NCI-H2227 (cell line): ENCODE measurements around the gene GRN.
A peak's percentile ranks its signal among the peaks of the same experiment; 100 is the strongest.
"Not testable (repeated sequence)": the region's sequence is repeated elsewhere in the genome, so short reads cannot be mapped to it uniquely, and the experiment has no call there.

Experiments
- DNase-seq: peaks from one replicate; lab custom pipeline; 2025; ENCODE audit not compliant: unreplicated experiment; lab: John Stamatoyannopoulos, UW

Gene GRN

DNA sequence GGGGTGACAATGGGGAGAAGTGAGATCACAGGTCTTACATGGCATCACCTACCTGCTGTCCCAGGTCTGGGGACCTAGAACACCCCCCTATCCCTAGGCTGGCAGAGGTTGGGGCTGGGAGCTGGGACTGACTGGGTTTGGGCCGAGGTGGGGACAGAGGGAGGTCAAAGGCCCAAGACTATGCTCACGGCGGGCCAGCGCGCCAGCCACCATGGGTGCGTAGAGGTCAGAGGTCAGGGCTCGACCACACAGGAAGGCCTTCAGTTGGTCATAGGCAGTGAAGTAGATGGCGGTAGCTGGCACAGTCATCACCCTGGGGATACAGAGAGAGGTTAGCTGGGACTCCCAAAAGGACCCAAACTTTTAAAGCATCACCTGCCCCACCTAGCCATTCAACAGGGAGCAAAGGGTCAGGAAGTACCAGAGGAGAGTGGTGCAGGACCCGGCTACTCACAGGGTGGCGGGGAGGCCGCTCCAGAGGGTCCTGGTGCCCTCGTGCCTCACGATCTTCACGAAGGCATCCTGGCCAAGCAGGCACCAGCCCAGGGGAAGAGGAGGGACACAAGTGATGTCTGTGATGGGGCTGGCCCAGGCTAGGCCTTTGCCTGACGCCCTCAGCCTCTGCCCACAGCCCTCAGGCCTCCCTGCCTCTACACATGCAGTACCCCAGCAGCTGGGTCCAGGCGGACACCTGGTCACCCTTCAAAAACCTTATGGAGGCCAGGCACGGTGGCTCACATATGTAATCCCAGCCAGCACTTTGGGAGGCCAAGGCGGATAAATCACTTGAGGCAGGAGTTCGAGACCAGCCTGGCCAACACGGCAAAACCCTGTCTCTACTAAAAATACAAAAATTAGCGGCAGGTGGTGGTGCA is 23.6 kb upstream of the GRN start:
- no peak for DNase-seq

DNA sequence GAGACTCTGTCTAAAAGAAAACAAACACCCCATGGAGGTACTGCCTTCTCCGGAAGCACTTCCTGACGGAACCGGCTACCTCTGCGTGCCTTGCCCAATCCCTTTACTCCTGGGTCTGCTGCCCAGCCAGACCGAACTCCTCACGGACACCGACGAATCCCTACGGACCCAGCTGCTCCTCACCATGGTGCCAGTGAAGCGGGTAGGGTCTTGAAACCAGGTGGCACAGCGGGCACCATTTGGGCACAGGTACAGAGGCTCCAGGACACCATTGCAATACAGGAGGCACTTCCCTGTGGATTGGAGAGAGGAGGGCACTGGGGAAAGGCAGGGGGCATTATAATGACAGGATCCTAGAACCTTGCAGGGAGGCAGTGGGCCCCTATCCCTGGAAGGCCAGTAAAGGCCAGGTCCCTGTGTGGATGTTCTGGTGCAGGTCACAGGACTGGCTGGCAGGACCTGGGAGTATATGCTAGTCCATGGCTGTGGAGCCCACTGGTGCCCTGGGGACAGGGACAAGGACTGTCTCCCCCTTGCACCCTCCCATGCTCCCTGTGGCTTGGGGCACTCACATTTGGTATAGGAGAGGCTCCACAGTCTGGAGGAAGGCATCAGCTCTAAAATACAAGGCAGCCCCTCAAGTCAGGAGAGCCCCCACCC is 22.7 kb upstream of the GRN start:
- no peak for DNase-seq

DNA sequence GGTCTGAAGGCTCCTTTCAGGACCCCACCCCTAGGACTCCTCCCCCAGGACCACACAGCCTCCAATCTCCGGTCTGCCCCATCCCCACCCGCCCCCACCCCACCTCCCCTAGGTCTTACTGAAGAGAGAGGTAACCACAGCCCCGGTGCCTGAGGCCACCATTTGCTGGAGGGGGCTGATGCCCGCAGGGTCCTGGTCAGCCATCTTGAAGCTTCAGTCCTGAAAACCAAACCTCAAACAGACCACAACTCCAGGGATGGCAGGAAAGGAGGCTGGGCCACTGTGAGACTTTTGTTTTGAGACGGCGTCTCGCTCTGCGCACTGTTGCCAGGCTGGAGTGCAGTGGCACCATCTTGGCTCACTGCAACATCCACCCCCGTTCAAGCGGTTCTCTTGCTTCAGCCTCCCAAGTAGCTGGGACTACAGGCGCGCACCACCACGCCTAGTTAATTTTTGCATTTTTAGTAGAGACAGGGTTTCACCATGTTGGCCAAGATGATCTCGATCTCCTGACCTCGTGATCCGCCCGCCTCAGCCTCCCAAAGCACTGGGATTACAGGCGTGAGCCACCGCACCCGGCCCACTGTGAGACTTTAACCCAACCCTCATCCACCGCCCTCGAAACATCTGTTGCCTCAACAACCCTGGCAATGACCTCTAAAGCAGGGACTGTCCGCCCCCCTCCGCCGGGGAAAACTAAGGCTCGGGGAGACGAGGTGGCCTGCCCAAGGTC is 21.6 kb upstream of the GRN start:
- no peak for DNase-seq

DNA sequence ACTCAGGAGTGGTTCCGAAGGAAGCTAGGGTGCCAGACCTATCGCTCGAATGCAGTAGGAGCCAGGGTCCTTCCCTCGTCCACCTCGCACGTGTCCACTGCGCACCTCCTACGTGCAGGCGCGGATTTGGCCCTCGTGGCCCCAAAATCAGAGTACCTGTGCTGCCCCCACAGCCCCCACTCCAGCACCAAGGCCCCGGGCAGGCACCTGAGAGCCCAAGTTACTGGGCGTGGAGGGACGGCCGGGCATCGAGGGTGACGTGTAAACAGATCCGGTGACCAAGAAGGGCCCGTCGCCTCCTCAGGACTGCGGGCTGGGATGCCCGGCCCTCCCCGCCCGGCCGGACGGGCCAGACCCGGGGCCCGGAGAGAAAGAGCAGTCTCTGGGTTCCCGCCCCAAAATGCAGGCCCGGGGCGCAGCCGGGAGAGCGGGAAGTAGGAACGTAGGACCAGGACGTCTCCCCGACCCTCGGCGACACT is 21.0 kb upstream of the GRN start:
- DNase-seq: peak; percentile 56

DNA sequence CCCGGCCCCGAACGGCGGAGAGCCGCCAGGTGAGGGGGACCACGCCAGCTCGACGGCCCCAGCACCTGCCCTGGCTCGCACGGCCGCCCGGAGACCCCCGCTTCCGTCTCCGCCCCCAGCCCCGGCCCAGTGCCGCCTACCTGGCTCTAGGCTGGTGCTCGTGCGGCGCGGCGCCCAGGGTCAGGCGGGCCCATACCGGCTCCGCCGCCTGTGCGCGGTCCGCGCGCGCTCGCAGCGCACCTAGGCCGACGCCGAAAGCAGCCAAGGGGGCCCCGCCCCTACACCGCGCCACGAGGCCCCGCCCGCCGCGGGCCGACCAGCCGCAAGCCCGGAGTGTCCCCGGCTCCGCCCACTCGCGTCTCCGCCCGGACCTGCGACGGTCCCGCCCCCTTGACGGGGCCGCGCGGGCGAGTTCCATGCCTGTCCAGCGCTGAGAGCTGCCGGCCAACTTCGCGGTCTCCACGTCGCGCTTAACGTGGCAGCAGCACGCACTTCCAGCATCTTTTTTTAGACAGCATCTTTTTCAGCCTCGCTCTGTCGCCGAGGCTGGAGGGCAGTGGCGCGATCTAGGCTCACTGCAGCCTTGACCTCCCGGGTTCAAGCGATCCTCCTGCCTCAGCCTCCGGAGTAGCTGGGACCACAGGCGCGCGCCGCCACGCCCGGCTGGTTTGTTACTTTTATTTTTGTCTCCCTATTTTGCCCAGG is 20.4 kb upstream of the GRN start, which contains the start of gene SLC25A39:
SLC25A39 (minus strand) TSS at position 253 of the 705 bp plus-strand sequence. CDS start 1,261 bp downstream, outside the sequence.
- DNase-seq: peak; percentile 98

DNA sequence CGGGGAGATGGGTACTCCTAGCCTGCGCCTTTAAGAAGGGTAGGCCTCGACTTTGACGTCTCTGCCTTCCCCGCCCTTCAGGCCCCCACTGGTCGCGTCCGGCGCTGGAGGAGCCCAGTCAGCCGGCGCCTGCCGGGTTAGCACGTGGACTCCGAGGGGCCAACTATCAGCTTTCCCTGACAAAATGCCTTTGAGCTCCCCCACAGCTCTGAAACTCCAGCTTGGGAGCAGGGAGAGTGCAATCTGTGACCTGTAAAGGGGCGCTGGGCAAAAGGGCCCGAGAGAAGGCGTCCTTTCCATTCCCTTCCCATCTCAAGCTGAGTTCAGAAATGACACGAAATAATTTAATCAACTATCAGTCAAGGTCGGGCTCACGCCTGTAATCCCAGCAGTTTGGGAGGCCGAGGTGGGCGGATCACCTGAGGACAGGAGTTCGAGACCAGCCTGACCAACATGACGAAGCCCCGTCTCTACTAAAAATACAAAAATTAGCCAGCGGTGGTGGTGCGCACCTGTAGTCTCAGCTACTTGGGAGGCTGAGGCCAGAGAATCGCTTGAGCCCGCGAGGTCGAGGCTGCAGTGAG is 18.1 kb upstream of the GRN start:
- peak; percentile 97 for DNase-seq

DNA sequence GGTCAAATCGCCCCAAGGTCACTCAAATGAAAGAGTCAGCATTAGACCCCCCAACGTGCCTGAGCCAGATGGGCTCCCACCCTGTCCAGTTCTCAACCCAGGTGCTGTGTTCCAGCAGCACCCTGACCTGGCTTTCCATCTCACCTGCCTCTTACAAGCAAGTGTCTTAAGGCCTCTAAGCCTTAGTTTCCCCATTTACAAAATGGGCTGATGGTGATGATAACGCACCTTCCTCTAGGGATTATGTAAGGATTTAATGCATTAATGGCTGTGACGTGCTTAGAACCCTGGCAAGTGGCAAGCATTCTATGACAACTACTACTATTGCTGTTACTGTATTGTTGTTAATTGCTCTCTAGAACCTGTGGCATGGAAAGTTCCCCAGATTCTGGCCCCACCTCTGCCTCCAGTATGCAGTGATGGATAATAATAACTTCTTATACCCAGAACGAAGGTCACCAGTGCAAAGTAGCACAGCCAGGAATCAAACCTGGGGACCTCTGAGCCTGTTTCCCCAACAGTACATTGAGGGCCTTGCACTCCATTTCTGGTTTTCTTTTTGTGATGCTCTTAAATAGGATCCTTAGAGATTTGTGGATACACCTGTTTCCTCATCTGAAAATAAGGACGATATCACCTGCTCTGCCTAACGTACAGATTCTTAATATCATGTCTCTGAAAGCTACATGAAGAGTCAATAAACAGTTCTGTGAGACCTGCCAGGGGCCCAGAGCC is 17.2 kb upstream of the GRN start:
- DNase-seq: no peak

DNA sequence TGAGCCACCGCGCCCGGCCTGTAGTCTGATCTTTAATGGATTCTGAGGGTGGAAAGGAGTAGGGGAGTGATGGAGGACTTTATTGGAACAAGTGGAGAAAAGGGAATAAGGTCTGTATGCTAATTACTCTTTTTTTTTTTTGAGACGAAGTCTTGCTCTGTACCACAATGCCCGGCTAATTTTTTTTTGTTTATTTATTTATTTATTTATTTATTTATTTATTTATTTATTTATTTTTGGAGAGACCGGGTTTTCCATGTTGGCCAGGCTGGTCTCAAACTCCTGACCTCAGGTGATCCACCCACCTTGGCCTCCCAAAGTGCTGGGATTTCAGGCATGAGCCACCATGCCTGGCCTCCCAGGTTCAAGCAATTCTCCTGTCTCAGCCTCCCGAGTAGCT is 15.6 kb upstream of the GRN start:
- not testable (repeated sequence) for DNase-seq

DNA sequence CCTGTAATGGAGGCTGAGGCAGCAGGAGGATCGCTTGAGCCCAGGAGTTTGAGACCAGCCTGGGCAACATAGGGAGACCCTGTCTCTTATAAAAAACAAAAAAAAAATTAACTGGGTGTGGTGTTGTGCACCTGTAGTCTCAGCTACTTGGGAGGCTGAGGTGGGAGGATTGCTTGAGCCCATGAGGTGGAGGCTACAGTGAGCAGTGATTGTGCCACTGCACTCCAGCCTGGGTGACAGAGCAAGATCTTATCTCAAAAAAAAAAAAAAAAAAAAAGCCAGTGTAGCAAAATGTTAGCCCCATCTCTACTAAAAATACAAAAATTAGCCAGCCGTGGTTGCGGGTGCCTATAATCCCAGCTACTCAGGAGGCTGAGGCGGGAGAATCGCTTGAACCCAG is 14.8 kb upstream of the GRN start:
- DNase-seq: not testable (repeated sequence)

DNA sequence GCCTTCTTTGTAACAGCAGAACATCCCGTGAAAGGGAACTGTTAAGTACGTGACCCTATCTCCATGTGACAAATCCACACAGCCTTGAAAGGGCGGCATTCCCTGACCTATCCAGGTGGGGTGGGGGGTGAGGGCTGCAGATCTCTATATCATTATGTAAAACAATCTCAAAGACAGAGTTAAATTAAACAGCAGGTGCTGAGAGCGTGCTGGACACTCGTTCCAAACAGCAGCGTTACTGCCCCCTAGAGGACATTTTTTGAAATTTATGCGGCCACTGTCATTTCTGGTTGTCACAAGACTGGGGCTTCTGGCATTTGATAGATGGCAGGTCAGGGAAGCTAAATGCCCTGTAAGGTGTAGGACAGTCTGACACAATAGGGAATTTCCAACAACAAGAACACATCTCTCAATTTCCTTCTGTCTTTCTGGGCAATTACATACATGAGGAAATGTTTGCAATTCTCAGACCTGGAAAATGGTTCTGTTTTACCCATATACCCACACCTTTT is 13.8 kb upstream of the GRN start:
- peak; percentile 90 for DNase-seq

DNA sequence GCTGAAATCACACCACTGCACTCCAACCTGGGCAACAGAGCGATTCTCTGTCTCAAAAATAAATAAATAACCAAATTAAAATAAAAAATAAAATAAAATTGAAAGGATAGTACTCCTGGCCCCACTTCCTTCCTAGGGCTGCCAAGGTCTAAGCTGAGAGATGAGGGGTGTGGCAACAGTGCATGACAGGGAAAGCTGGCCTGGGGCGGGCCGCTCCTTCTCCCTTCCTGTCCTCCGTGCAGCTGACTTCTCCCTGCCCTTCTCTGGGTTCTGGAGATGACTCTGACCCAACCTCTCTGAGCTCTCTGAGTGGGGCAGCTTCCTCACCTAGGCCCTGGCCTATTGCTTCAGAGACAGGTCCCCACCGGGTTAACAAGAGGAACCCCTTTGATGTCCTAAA is 11.7 kb upstream of the GRN start:
- no peak for DNase-seq

DNA sequence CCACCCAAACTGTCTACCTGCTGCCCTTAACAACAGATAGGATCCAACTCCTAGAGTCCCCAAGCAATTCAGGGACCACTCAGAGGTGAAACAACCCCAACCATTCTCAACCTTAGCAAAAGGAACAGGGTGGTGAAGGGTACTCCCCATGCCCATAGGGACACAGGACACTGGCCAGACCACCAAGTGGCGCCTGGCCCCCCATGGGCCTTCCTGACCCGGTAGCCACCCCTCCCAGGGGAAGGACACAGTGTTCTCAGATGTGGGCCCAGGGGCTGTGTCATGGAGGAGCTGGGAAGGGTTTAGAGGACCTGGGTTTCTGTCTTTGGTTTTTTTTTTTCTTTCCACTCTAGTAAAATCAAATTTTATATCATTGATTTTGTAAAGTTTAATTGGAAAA is 10.8 kb upstream of the GRN start:
- DNase-seq: no peak

DNA sequence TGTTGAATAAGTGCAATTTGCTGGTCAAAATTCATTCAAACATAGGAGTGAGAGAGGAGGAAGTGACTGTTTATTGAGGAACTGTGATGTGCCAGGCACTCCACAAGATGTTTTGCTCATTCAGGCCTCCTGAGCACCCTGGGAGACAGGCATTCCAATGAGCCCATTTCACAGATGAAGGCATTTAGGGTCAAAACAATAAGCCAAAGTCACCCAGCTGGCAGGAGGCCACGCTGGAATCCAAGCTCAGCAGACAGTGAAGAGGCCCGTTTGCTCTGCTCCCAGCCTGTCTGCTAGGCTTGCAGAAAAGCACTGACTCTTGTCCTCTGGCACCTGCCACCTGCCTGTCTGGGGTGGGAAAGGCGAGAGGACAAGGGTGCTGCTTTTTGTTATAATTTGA is 10.4 kb upstream of the GRN start:
- no peak for DNase-seq

DNA sequence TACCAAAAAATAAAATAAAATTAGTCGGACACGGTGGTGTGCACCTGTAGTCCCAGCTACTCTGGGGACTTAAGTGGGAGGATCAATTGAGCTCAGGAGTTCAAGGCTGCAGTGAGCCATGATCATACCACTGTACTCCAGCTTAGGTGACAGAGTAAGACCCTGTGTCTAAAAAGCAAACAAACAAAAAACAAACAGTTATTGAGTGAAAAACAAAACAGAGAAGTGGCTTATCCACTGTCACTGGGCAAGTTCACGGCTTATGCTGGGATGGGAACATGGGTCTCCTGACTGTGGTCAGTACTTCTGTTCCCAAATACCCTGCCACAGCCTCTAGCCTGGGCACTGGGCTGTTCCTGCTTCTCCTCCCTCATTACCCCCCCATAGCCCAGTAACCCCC is 9.5 kb upstream of the GRN start:
- no peak for DNase-seq

DNA sequence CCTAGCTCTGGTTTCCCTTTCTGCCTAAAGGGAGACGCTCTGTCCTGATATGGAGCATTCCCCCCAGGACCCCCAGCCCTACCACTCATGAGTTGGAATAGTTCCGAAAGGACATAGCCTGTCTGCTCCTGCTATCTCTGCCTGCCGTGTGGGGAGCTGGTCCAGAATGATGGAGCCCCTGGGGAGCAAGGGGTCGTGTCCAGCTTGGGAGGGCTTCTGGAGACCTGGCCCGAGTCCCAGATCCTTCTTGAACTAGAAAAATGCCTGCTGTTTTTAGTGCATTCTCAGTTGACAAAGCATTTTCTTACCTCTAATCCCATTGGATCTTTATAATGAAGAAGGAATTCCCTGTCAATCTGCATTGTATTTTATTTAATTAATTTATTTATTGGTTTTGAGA is 9.1 kb upstream of the GRN start:
- DNase-seq: no peak

DNA sequence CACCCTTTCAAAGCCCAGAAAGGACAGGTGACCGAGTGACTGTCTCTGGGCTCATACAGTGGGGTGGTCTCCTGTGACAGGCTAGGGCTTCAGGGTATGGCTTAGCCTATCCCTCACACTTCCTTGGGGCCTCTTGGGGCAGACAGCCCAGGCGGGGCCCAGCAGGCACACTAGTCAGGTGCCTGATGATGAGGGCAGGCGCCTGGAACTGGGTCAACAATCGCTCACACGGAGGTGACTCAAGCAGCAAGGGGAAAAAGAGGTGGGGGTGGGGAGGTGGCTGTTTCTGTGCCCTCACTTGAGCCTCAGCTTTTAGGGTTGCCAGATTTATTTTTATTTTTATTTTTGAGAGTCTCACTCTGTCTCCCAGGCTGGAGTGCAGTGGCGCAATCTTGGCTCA is 6.4 kb upstream of the GRN start:
- DNase-seq: no peak

DNA sequence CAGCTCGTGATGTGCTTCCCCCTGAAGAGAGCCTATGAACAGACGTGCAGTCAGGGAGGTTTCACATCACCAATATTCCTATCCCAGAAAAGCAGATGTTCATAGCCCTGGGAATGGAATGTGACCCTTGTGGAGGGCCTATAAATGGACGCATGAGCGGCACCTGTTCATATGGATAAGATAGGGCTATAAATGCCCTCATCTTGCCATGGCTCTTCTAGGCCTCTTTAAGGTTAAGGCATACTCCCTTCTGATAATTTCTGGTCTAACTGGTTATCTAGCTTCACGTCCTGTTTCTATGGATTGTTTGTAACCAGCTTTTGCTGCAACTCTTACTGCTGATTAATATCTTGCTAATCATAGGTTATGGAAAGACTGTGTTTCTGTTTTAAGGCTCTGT is 4.5 kb upstream of the GRN start:
- not testable (repeated sequence) for DNase-seq

DNA sequence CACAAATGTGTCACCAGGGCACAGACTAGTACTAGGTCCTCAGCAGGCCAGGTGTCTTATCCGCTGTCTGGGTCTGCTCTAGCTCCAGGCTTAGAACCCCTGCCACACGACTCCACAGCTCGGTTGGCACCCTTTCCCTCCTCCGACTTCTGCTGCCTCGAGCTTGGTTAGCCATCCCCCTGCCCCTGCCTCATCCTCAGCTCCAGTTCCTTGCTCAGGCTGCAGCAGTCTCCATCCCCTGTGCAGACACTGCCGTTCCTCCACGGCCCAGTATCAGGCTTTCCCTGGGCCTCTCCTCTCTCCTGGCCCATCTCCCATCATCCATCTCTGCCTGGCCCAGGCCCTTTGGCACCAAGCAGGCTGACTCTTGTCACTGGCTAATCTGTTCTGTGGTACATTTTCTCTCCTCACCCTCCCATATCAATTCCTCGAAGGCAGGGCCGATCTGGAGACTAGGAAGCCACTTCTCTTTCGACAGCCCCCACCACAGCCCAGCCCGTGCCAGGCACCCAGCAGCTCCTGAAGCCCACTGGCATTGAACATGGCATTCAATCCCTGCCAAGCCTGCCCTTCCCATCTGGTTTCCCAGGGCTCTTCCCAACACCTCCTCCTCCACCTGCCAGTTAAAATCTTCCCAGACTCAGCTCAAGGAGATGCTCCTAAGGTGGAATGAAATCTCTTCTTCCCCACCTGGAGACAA is 1.4 kb upstream of the GRN start:
- no peak for DNase-seq

DNA sequence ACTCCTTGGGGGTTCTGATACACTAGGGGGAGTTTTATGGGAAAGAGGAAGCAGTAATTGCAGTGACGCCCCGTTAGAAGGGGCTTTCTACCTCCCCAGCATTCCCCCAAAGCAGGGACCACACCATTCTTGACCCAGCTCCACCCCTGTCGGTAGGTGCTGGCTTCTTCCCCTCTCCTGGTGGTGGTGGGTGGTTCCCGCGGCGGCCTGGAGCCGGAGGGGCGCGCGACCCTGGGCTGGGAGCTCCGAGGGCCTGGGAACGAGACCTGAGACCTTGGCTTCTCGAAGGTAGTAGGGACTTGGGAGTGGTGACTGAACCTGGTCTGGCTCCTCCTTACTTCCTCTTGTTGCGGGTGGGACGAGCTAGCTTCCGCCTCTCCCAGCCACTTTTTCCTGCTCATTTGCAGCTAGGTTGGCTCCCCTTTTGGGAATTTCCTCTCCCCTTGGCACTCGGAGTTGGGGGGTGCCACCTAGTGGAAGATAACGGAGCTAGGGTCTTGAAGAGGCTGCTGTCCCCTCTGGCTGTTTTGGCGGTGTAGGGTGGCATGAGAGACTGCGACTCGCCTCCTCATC is 438 bp downstream of the GRN start:
- DNase-seq: peak; percentile 82
